Activated naive CD8-positive, alpha-beta T cell treated with anti-CD3 and anti-CD28 coated beads, Interleukin-2, amount 10 ng/mL, durations not matched to agents 7 days and 5 days (primary cell): ENCODE measurements around the gene KIF5A. TPM values are rescaled to one million over a fixed set of nuclear protein-coding genes. Genes with fewer than 3 reads are reported as not detected.
"Not testable (repeated sequence)": the region's sequence is repeated elsewhere in the genome, so short reads cannot be mapped to it uniquely, and the experiment has no call there.

Source experiments
- ATAC-seq: fragments of 150-1000 bp; cut with Tn5 transposase; one replicate; pipeline ENCODE4 v1.10.0; 2021; ENCODE audit warnings: low read depth, moderate library complexity
- POLR2A ChIA-PET: fragments of 350-600 bp; sonication (Branson Sonifier 250); formaldehyde crosslinking; loops from one replicate; lab custom pipeline; 2021; ENCODE audit warnings: antibody characterized with exemption; lab: Charles Lee
- DNase-seq: peaks from one replicate; pipeline ENCODE4 v3.0.0; 2021
- H3K27ac Mint-ChIP-seq: one replicate; pipeline ENCODE4 v1.8.0; 2022; ENCODE audit warnings: mild to moderate bottlenecking, mixed read lengths
- H3K27me3 Mint-ChIP-seq: one replicate; pipeline ENCODE4 v1.8.0; 2022; ENCODE audit warnings: mild to moderate bottlenecking, moderate library complexity, mixed read lengths
- H3K36me3 Mint-ChIP-seq: one replicate; pipeline ENCODE4 v1.8.0; 2021; ENCODE audit warnings: mild to moderate bottlenecking, mixed read lengths
- H3K4me1 Mint-ChIP-seq: one replicate; pipeline ENCODE4 v1.8.0; 2021; ENCODE audit warnings: mixed read lengths
- H3K4me3 Mint-ChIP-seq: one replicate; pipeline ENCODE4 v1.8.0; 2022; ENCODE audit warnings: mild to moderate bottlenecking, moderate library complexity, mixed read lengths
- H3K9me3 Mint-ChIP-seq: one replicate; pipeline ENCODE4 v1.8.0; 2021; ENCODE audit warnings: mixed read lengths
- total RNA-seq, 2 experiments: library from RNA; stranded (reverse); gene quantifications; one replicate each; pipeline ENCODE4 v1.2.3, GENCODE V29; 2021

Gene KIF5A
- total RNA-seq, 2 experiments from 2014 or later, result 1.4 to 1.6 TPM

- Mint-ChIP-seq H3K36me3 (peaks cover 1% of the 10 kb centered on the region), H3K9me3 (no peaks in the 10 kb centered on the region), H3K27ac (no peak overlapping the region), H3K4me3 (no peak overlapping the region), H3K27me3 (peaks cover 13% of the 10 kb centered on the region), H3K4me1 (peaks cover 10% of the 10 kb centered on the region)
- no peak for ATAC-seq
- POLR2A ChIA-PET, result no interaction called here
- no peak for DNase-seq
Measured at GRCh38 chr12:57554897-57555296, 5.1 kb downstream of the KIF5A start.

- no peak overlapping the region for H3K27ac Mint-ChIP-seq
- H3K4me1 Mint-ChIP-seq, result peaks cover 8% of the 10 kb centered on the region
- POLR2A ChIA-PET, result no interaction called here
- no peak for DNase-seq
- H3K9me3 Mint-ChIP-seq, result no peaks in the 10 kb centered on the region
- H3K27me3 Mint-ChIP-seq, result peaks cover 15% of the 10 kb centered on the region
- peaks cover 1% of the 10 kb centered on the region for H3K36me3 Mint-ChIP-seq
- H3K4me3 Mint-ChIP-seq, result no peak overlapping the region
- ATAC-seq, result no peak
Measured at GRCh38 chr12:57558864-57559263, 9.0 kb downstream of the KIF5A start.

- POLR2A ChIA-PET, result no interaction called here
- H3K9me3 Mint-ChIP-seq, result no peaks in the 10 kb centered on the region
Measured at GRCh38 chr12:57560516-57560915, 10.7 kb downstream of the KIF5A start.

DNA sequence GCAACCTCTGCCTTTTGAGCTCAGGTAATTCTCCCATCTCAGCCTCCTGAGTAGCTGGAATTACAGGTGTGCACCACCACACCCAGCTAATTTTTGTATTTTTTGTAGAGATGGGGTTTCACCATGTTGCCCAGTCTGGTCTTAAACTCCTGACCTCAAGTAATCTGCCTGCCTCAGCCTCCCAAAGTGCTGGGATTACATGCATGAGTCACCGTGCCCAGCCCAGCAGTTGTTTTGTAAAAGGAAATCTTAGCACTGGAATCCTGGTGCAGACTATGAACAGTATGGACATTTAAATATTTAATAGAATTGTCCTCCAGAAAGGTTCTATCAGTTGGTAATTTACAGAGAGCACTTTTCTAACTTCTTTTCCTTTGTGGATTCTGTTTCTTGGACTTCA, 11.3 kb downstream of the KIF5A start:
- H3K9me3 Mint-ChIP-seq, result not testable (repeated sequence)
- H3K27me3 Mint-ChIP-seq, result peaks cover 11% of the 10 kb centered on the region

More at GRCh38 chr12:57560516-57560915, 10.7 kb downstream of the KIF5A start:
- peaks cover 11% of the 10 kb centered on the region for H3K27me3 Mint-ChIP-seq
- no peak overlapping the region for H3K4me3 Mint-ChIP-seq
- H3K27ac Mint-ChIP-seq, result no peak overlapping the region
- ATAC-seq (no peak), DNase-seq (no peak)
- no peaks in the 10 kb centered on the region for H3K36me3 Mint-ChIP-seq
- peaks cover 8% of the 10 kb centered on the region for H3K4me1 Mint-ChIP-seq

GRCh38 chr12:57563358-57563757, 13.5 kb downstream of the KIF5A start:
- no peak overlapping the region for H3K27ac Mint-ChIP-seq
- H3K4me1 Mint-ChIP-seq, result peaks cover 8% of the 10 kb centered on the region
- POLR2A ChIA-PET, result no interaction called here
- H3K27me3 Mint-ChIP-seq, result peaks cover 11% of the 10 kb centered on the region
- ATAC-seq (no peak), DNase-seq (no peak)
- no peaks in the 10 kb centered on the region for H3K9me3 Mint-ChIP-seq
- no peak overlapping the region for H3K4me3 Mint-ChIP-seq
- no peaks in the 10 kb centered on the region for H3K36me3 Mint-ChIP-seq

More for the DNA sequence above, 11.3 kb downstream of the KIF5A start:
- ATAC-seq, H3K4me1 Mint-ChIP-seq, H3K36me3 Mint-ChIP-seq, H3K4me3 Mint-ChIP-seq, H3K27ac Mint-ChIP-seq, DNase-seq, POLR2A ChIA-PET: not testable (repeated sequence)

- POLR2A ChIA-PET, result interaction anchor here (0.7 kb wide), 1 partner anchor 144 kb away, joined by 3 read pairs; no protein-coding TSS in a partner anchor
- Mint-ChIP-seq H3K4me1 (peaks cover 8% of the 10 kb centered on the region), H3K27ac (no peak overlapping the region), H3K27me3 (peaks cover 11% of the 10 kb centered on the region), H3K36me3 (no peaks in the 10 kb centered on the region), H3K9me3 (no peaks in the 10 kb centered on the region), H3K4me3 (no peak overlapping the region)
- ATAC-seq (no peak), DNase-seq (no peak)
Measured at GRCh38 chr12:57564178-57564740, 14.4 kb downstream of the KIF5A start.

GRCh38 chr12:57568838-57569237, 19.0 kb downstream of the KIF5A start:
- H3K36me3 Mint-ChIP-seq, result no peaks in the 10 kb centered on the region
- no peaks in the 10 kb centered on the region for H3K9me3 Mint-ChIP-seq
- no peak overlapping the region for H3K4me3 Mint-ChIP-seq
- peaks cover 1% of the 10 kb centered on the region for H3K4me1 Mint-ChIP-seq
- ATAC-seq (no peak), DNase-seq (no peak)
- POLR2A ChIA-PET, result no interaction called here
- H3K27ac Mint-ChIP-seq, result no peak overlapping the region
- H3K27me3 Mint-ChIP-seq, result no peaks in the 10 kb centered on the region

DNA sequence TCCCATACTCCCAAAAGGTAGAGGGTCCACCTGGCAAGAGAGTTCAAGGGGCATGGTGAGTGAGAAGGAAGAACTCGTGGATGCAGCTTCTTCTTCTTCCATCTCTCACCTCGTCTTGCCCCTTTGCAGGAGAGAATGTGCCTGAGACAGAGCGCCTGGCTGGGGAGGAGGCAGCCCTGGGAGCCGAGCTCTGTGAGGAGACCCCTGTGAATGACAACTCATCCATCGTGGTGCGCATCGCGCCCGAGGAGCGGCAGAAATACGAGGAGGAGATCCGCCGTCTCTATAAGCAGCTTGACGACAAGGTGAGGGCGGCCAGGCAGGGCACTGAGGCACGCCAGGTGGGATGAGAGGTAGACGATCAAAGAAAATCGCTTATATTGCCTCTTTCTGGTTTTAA, 20.0 kb downstream of the KIF5A start:
- Mint-ChIP-seq H3K27ac (no peak overlapping the region), H3K9me3 (no peaks in the 10 kb centered on the region), H3K27me3 (no peaks in the 10 kb centered on the region), H3K36me3 (no peaks in the 10 kb centered on the region), H3K4me1 (peaks cover 1% of the 10 kb centered on the region), H3K4me3 (no peak overlapping the region)
- ATAC-seq (no peak), DNase-seq (no peak)
- POLR2A ChIA-PET, result no interaction called here

DNA sequence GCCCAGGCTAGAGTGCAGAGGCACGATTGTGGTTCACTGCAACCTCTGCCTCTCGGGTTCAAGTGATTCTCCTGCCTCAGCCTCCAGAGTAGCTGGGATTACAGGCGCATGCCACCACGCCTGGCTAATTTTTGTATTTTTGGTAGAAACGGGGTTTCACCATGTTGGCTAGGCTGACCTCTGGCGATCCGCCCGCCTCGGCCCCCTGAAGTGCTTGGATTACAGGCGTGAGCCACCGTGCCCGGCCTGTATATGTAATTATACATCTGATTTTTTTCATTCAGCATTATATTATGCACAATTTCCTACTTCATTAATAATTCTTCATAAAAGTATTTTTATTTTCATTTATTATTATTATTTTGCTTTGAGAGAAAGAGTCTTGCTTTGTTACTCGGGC, 20.6 kb downstream of the KIF5A start:
- H3K36me3 Mint-ChIP-seq, H3K27me3 Mint-ChIP-seq, H3K4me1 Mint-ChIP-seq, H3K4me3 Mint-ChIP-seq, H3K27ac Mint-ChIP-seq, POLR2A ChIA-PET, ATAC-seq, DNase-seq, H3K9me3 Mint-ChIP-seq: not testable (repeated sequence)

DNA sequence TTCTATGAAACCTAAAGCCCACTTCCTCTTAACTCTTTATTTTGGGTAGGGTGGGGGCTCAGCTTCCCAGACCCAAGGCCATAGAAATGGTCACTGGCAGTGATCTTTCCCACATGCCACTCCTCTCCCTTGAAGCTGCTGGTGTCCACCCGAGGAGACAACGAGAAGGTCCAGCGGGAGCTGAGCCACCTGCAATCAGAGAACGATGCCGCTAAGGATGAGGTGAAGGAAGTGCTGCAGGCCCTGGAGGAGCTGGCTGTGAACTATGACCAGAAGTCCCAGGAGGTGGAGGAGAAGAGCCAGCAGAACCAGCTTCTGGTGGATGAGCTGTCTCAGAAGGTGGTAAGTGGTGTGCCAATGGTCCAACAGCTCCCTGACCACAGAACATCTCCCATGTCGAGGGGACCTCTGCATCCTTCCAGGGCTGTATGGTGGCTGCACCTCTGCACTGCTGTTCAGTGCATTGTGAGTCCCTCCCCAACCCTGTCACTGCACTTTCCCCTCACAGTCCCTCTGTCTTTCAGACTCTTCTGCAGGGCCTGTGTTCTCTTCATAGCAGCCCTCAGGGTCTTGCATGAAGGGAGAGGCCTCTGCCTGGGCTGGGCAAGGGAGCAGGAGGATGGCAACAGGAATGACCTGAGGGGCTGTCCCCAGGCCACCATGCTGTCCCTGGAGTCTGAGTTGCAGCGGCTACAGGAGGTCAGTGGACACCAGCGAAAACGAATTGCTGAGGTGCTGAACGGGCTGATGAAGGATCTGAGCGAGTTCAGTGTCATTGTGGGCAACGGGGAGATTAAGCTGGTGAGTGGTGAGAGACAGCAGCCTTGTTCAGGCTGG, 22.3 kb downstream of the KIF5A start:
- H3K27ac Mint-ChIP-seq, result no peak overlapping the region
- ATAC-seq, result no peak
- H3K36me3 Mint-ChIP-seq, result no peaks in the 10 kb centered on the region
- peaks cover 1% of the 10 kb centered on the region for H3K4me1 Mint-ChIP-seq
- no peaks in the 10 kb centered on the region for H3K27me3 Mint-ChIP-seq
- no peak for DNase-seq
- POLR2A ChIA-PET, result interaction anchor here (0.6 kb wide), 1 partner anchor 21 kb away, joined by 3 read pairs; no protein-coding TSS in a partner anchor
- H3K4me3 Mint-ChIP-seq, result no peak overlapping the region
- no peaks in the 10 kb centered on the region for H3K9me3 Mint-ChIP-seq

DNA sequence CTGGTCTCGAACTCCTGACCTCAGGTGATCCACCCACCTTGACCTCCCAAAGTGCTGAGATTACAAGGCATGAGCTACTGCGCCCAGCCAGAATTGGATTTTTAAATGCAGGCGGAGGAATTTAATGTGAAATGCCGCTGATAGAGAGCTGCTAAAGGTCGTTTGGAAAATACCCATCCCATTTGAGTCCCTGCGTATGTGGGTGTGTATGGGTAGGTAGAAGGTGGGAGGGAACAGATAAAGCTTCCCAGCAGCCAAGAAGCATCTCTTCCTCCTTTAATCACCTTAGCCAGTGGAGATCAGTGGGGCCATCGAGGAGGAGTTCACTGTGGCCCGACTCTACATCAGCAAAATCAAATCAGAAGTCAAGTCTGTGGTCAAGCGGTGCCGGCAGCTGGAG, 25.0 kb downstream of the KIF5A start:
- Mint-ChIP-seq H3K27me3 (no peaks in the 10 kb centered on the region), H3K4me3 (no peak overlapping the region), H3K9me3 (no peaks in the 10 kb centered on the region), H3K36me3 (no peaks in the 10 kb centered on the region), H3K4me1 (peaks cover 4% of the 10 kb centered on the region), H3K27ac (no peak overlapping the region)
- ATAC-seq, result no peak
- POLR2A ChIA-PET, result no interaction called here
- DNase-seq, result no peak

- POLR2A ChIA-PET, result no interaction called here
- Mint-ChIP-seq H3K9me3 (no peaks in the 10 kb centered on the region), H3K27ac (no peak overlapping the region), H3K4me3 (no peak overlapping the region), H3K36me3 (no peaks in the 10 kb centered on the region), H3K27me3 (no peaks in the 10 kb centered on the region), H3K4me1 (peaks cover 4% of the 10 kb centered on the region)
- no peak for ATAC-seq
- DNase-seq, result no peak
Measured at GRCh38 chr12:57575771-57576612, 26.1 kb downstream of the KIF5A start.

DNA sequence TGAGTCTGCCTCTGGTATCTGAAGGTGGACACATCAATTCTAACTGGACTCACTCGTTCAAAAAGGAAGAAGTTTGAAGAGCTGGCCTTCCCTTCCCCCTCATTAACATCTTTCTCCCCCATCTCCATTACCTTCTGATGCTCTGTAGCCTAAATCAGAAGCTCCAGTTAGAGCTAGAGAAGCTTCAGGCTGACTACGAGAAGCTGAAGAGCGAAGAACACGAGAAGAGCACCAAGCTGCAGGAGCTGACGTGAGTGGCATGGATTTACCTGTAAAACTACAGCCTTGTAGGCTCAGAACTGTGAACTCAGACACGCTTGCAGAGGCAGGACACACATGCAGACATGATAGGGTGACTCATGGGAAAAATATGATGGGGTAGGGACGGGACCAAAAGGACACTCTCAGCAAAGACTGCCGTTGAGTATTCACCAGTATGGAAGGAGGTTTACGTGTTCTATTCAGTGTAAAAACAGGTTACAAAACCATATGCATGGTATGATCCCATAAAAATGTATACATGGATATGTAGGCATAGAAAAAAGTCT, 26.8 kb downstream of the KIF5A start:
- POLR2A ChIA-PET, result no interaction called here
- Mint-ChIP-seq H3K27me3 (no peaks in the 10 kb centered on the region), H3K36me3 (no peaks in the 10 kb centered on the region), H3K9me3 (no peaks in the 10 kb centered on the region), H3K27ac (no peak overlapping the region), H3K4me3 (no peak overlapping the region), H3K4me1 (peaks cover 2% of the 10 kb centered on the region)
- ATAC-seq (no peak), DNase-seq (no peak)
